ENCODE data around the gene ANKS1B.

GRCh38 chr12:98691351-98691750 is 1293.4 kb downstream of the ANKS1B start:
- no peak for TF ChIP-seq CTCF (IDR thresholded peaks at IDR 0.05)
- no peak for TF ChIP-seq POLR2A (IDR thresholded peaks at IDR 0.05)
